Activated CD4-positive, CD25-positive, alpha-beta regulatory T cell treated with anti-CD3 and anti-CD28 coated beads, Interleukin-2, amount 50 U/mL, for 72 hours (primary cell): ENCODE measurements around the gene ATXN3.
"Not testable (repeated sequence)": the region's sequence is repeated elsewhere in the genome, so short reads cannot be mapped to it uniquely, and the experiment has no call there.

Experiments
- DNase-seq: peaks from one replicate; pipeline ENCODE4 v3.0.0; 2021

The ATXN3 gene

GRCh38 chr14:92058006-92058917, 48.1 kb downstream of the ATXN3 start:
- no peak for DNase-seq

- no peak for DNase-seq
Measured at GRCh38 chr14:92049781-92050180, 56.6 kb downstream of the ATXN3 start.

- not testable (repeated sequence) for DNase-seq
Measured at GRCh38 chr14:92049221-92049620, 57.2 kb downstream of the ATXN3 start.

- DNase-seq = not testable (repeated sequence)
Measured at GRCh38 chr14:92045904-92046303, 60.5 kb downstream of the ATXN3 start.

GRCh38 chr14:92041766-92042165, 64.6 kb downstream of the ATXN3 start:
- not testable (repeated sequence) for DNase-seq

- DNase-seq = no peak
Measured at GRCh38 chr14:92041203-92041602, 65.2 kb downstream of the ATXN3 start.

GRCh38 chr14:92040431-92041051, 65.8 kb downstream of the ATXN3 start:
- no peak for DNase-seq

GRCh38 chr14:92039719-92040430, 66.5 kb downstream of the ATXN3 start, which contains the start of gene TRIP11:
TRIP11 (minus strand) TSS chr14:92040059; CDS start chr14:92039685, 374 bp downstream.
- peak; percentile 90 for DNase-seq

- DNase-seq = no peak
Measured at GRCh38 chr14:92039063-92039718, 67.2 kb downstream of the ATXN3 start.

GRCh38 chr14:92037989-92038388, 68.4 kb downstream of the ATXN3 start:
- no peak for DNase-seq

- DNase-seq = no peak
Measured at GRCh38 chr14:92035890-92036289, 70.5 kb downstream of the ATXN3 start.

GRCh38 chr14:92033906-92034687, 72.3 kb downstream of the ATXN3 start:
- DNase-seq = no peak

- DNase-seq = no peak
Measured at GRCh38 chr14:92033433-92033832, 72.9 kb downstream of the ATXN3 start.

- no peak for DNase-seq
Measured at GRCh38 chr14:92026548-92027190, 79.7 kb downstream of the ATXN3 start.

- DNase-seq = no peak
Measured at GRCh38 chr14:92022036-92022435, 84.3 kb downstream of the ATXN3 start.

GRCh38 chr14:92021523-92021922, 84.9 kb downstream of the ATXN3 start:
- no peak for DNase-seq

- DNase-seq = no peak
Measured at GRCh38 chr14:92014040-92014439, 92.3 kb downstream of the ATXN3 start.

GRCh38 chr14:92012121-92012748, 94.1 kb downstream of the ATXN3 start:
- DNase-seq = no peak

- DNase-seq = no peak
Measured at GRCh38 chr14:92010644-92011043, 95.7 kb downstream of the ATXN3 start.

GRCh38 chr14:92009604-92010003, 96.8 kb downstream of the ATXN3 start:
- no peak for DNase-seq
